CD4-positive, alpha-beta T cell treated with Interleukin-12 subunit alpha and Interleukin-12 subunit beta, for 1 hour (primary cell): ENCODE measurements around the gene ATOSA.

Source experiments
- DNase-seq: peaks from one replicate; pipeline ENCODE4 v3.0.0-alpha.2; 2020

Gene ATOSA

DNA sequence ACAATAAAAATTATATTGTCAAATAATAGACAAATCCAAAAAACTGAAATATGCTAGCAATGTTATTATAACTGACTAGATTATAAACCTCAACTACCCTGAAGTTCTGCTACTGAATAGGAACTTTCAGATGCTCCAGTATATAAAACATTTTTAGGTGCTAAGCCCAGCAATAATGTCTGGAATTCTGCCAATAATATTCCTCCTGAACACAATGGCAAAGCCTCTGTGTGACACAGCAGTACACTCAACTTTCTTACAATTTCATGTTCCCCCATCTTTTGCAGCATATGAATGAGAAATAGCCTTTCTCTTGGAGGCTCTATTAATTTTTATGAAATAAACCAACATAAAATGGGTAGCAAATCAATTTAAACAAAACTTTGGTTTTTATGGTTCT lies 29.5 kb downstream of the ATOSA start:
- no peak for DNase-seq

DNA sequence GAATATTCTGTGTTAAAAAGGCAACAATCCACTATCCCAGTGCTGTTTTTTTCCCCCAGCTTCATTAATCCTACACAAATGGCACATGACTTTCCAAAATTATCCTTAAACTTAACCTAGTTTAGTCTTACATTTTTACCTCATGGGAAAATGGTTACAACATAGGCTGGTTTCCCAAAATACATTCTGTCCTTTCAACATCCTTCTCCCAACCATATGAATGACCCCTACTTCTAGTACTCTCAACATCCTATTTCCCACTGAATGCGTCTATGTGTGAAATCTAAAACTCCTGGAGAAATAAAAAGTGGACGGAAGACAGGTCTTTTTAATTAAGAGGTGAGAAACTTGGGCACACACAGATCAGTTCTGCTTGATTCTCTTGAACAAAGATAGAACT lies 33.3 kb downstream of the ATOSA start:
- DNase-seq, result no peak

- DNase-seq, result no peak
These were observed 36.5 kb downstream of the ATOSA start for GRCh38 chr15:52642386-52643361.

DNA sequence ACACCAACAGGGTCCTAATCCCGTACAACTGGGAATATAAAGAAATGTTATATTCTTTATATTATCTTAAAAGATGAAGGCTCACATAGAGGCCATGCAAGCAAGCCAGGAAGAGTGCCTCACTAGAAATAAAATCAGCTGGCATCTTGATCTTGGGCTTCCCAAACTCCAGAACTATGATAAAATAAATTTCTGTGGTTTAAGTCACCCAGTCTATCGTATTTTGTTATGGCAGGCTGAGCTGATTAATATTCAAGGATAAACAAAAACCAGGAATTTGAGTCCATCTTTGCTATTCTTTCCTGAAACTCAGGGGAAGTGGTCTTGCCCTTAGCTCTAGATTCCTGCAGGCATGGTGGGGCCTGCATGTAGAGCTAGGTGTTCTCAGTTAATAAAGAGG lies 42.7 kb downstream of the ATOSA start:
- DNase-seq, result no peak

DNA sequence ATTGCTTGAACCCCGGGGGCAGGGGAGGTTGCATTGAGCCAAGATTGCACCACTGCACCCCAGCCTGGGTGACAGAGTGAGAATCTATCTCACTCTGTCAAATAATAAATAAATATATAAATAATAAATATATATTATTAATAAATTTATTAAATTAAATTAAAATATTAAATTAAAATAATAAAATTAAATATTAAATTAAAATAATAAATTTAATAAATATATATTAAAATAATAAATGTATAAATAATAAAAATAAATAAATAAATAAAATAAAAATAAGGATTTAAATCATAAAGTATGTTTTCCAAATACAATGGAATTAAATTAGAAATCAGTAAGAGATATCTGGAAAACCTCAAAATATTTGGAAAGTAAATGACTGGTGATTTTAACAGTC lies 43.3 kb downstream of the ATOSA start:
- no peak for DNase-seq
